Measurements from ENCODE around the gene SELENOV.

SELENOV gene

GRCh38 chr19:39494661-39495060 lies 20.3 kb upstream of the SELENOV start (continued):
- TF ChIP-seq ZBTB6 (tag by site-specific recombination; IDR thresholded peaks at IDR 0.05) = no peak
- peak; percentile 62 for TF ChIP-seq ZBTB17 (tag by site-specific recombination; IDR thresholded peaks at IDR 0.05)
- no peak for TF ChIP-seq SETDB1 (IDR thresholded peaks at IDR 0.05; ENCODE audit: insufficient read length, low read length)
- TF ChIP-seq ZNF18 (tag by site-specific recombination; IDR thresholded peaks at IDR 0.05) = 0 out of 2 replicates have a peak, but pooled peaks have one; percentile 32
- TF ChIP-seq, protein P1, sequence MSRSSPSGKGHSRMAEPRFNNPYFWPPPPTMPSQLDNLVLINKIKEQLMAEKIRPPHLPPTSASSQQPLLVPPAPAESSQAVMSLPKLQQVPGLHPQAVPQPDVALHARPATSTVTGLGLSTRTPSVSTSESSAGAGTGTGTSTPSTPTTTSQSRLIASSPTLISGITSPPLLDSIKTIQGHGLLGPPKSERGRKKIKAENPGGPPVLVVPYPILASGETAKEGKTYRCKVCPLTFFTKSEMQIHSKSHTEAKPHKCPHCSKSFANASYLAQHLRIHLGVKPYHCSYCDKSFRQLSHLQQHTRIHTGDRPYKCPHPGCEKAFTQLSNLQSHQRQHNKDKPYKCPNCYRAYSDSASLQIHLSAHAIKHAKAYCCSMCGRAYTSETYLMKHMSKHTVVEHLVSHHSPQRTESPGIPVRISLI (tag by site-specific recombination; IDR thresholded peaks at IDR 0.05) = peak; percentile 51; the same call in 1 of the 2 replicates
- no peak for TF ChIP-seq ZNF76 (tag by site-specific recombination; IDR thresholded peaks at IDR 0.05; ENCODE audit: borderline replicate concordance, low read depth)
- TF ChIP-seq ZNF707 (tag by site-specific recombination; IDR thresholded peaks at IDR 0.05) = no peak
- TF ChIP-seq ZNF354C (tag by site-specific recombination; IDR thresholded peaks at IDR 0.05; ENCODE audit: borderline replicate concordance, low read depth) = no peak
- TF ChIP-seq BCL11A (tag by site-specific recombination; IDR thresholded peaks at IDR 0.05; ENCODE audit: low read depth) = 0 out of 2 replicates have a peak, but pooled peaks have one; percentile 27
- TF ChIP-seq, protein P2, sequence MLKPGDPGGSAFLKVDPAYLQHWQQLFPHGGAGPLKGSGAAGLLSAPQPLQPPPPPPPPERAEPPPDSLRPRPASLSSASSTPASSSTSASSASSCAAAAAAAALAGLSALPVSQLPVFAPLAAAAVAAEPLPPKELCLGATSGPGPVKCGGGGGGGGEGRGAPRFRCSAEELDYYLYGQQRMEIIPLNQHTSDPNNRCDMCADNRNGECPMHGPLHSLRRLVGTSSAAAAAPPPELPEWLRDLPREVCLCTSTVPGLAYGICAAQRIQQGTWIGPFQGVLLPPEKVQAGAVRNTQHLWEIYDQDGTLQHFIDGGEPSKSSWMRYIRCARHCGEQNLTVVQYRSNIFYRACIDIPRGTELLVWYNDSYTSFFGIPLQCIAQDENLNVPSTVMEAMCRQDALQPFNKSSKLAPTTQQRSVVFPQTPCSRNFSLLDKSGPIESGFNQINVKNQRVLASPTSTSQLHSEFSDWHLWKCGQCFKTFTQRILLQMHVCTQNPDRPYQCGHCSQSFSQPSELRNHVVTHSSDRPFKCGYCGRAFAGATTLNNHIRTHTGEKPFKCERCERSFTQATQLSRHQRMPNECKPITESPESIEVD (tag by site-specific recombination; IDR thresholded peaks at IDR 0.05) = no peak

- peaks cover 16% of the 10 kb centered on the region for H3K4me1 ChIP-seq (ENCODE audit: control insufficient read depth, insufficient read depth, low read length)
- TF ChIP-seq ZBTB1 (tag by site-specific recombination; IDR thresholded peaks at IDR 0.05) (no peak), ZBTB6 (tag by site-specific recombination; IDR thresholded peaks at IDR 0.05) (no peak), ZNF16 (tag by site-specific recombination; IDR thresholded peaks at IDR 0.05; ENCODE audit: low read depth) (0 out of 2 replicates have a peak, but pooled peaks have one; percentile 28), ZNF510 (tag by site-specific recombination; IDR thresholded peaks at IDR 0.05; ENCODE audit: insufficient replicate concordance) (no peak), ZNF785 (tag by site-specific recombination; IDR thresholded peaks at IDR 0.05) (no peak), KLF8 (tag by site-specific recombination; IDR thresholded peaks at IDR 0.05) (no peak), ZNF174 (tag by site-specific recombination; IDR thresholded peaks at IDR 0.05) (no peak), ZNF121 (tag by site-specific recombination; IDR thresholded peaks at IDR 0.05) (peak; percentile 82), ZNF624 (tag by site-specific recombination; IDR thresholded peaks at IDR 0.05) (no peak), HOXC10 (CRISPR knock-in tag; IDR thresholded peaks at IDR 0.05) (no peak), ZNF416 (tag by site-specific recombination; IDR thresholded peaks at IDR 0.05) (no peak), ZXDB (tag by site-specific recombination; IDR thresholded peaks at IDR 0.05) (no peak)
- TF ChIP-seq, protein P3, sequence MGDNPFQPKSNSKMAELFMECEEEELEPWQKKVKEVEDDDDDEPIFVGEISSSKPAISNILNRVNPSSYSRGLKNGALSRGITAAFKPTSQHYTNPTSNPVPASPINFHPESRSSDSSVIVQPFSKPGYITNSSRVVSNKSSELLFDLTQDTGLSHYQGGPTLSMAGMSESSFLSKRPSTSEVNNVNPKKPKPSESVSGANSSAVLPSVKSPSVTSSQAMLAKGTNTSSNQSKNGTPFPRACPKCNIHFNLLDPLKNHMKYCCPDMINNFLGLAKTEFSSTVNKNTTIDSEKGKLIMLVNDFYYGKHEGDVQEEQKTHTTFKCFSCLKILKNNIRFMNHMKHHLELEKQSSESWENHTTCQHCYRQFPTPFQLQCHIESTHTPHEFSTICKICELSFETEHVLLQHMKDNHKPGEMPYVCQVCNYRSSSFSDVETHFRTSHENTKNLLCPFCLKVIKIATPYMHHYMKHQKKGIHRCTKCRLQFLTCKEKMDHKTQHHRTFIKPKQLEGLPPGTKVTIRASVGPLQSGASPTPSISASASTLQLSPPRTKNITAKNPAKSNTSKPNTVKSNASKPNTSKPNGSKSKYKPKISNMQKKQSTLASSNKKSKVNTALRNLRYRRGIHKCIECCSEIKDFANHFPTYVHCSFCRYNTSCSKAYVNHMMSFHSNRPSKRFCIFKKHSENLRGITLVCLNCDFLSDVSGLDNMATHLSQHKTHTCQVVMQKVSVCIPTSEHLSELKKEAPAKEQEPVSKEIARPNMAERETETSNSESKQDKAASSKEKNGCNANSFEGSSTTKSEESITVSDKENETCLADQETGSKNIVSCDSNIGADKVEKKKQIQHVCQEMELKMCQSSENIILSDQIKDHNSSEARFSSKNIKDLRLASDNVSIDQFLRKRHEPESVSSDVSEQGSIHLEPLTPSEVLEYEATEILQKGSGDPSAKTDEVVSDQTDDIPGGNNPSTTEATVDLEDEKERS (tag by site-specific recombination; IDR thresholded peaks at IDR 0.05) = no peak
- no peaks in the 10 kb centered on the region for H3K9me3 ChIP-seq (ENCODE audit: control insufficient read depth, insufficient read depth, low read depth, low read length)
- ChIA-PET CTCF (interaction anchor here (0.6 to 4.2 kb wide), 13 partner anchors 15 to 596 kb away, joined by 3 to 20 read pairs (median 3); partner anchors contain the start of genes EID2, EID2B, NFKBIB and RPS16), POLR2A (interaction anchor here (1.1 to 3.5 kb wide), 3 partner anchors 11 to 60 kb away, joined by 5 to 11 read pairs (median 7); partner anchors contain the start of genes RPS16 and TIMM50)
- H3K4me3 ChIP-seq (ENCODE audit: low read depth, low read length) = no peak overlapping the region
- no peak overlapping the region for H3K27ac ChIP-seq (ENCODE audit: extremely low read depth, low read depth, low read length)
- peaks cover 11 to 19% of the 10 kb centered on the region in 2 experiments for H3K36me3 ChIP-seq (ENCODE audit: control insufficient read depth in 2 of 2, insufficient read depth in 1 of 2, low read length in 2 of 2)
Observed at GRCh38 chr19:39496063-39496462, 18.9 kb upstream of the SELENOV start.
